GM12875 (cell line): Measurements from ENCODE around the gene OR10H1.
A peak's percentile ranks its signal among the peaks of the same experiment; 100 is the strongest.
"Not testable (repeated sequence)": the region's sequence is repeated elsewhere in the genome, so short reads cannot be mapped to it uniquely, and the experiment has no call there.

ENCODE experiments used
- H3K4me3 ChIP-seq: one replicate; pipeline ENCODE4 v1.5.1; 2011; ENCODE audit warnings: low read depth, low read length, control low read depth
- CTCF ChIP-seq: IDR thresholded peaks from 2 replicates; pipeline ENCODE4 v1.5.1; 2011; ENCODE audit warnings: low read depth, mild to moderate bottlenecking, control low read depth, inconsistent platforms, low read length, moderate library complexity, borderline replicate concordance; ENCODE audit not compliant: insufficient read depth

OR10H1 gene

GRCh38 chr19:15776991-15777970 is 38.2 kb downstream of the OR10H1 start:
- no peak overlapping the region for H3K4me3 ChIP-seq
- no peak for TF ChIP-seq CTCF

GRCh38 chr19:15776264-15776663 is 39.2 kb downstream of the OR10H1 start:
- no peak for TF ChIP-seq CTCF
- no peak overlapping the region for H3K4me3 ChIP-seq

GRCh38 chr19:15775249-15775648 is 40.2 kb downstream of the OR10H1 start:
- TF ChIP-seq CTCF: no peak
- no peak overlapping the region for H3K4me3 ChIP-seq

- H3K4me3 ChIP-seq: not testable (repeated sequence)
Observed at GRCh38 chr19:15774159-15774558, 41.3 kb downstream of the OR10H1 start.

GRCh38 chr19:15769586-15769985 is 45.9 kb downstream of the OR10H1 start:
- TF ChIP-seq CTCF: no peak
- no peak overlapping the region for H3K4me3 ChIP-seq

GRCh38 chr19:15759962-15760565 is 55.4 kb downstream of the OR10H1 start:
- peak; percentile 40; the same call in 1 of the 2 replicates for TF ChIP-seq CTCF

GRCh38 chr19:15758379-15758778 is 57.1 kb downstream of the OR10H1 start:
- TF ChIP-seq CTCF: no peak
- H3K4me3 ChIP-seq: no peak overlapping the region

More at GRCh38 chr19:15759962-15760565, 55.4 kb downstream of the OR10H1 start:
- H3K4me3 ChIP-seq: no peak overlapping the region
